NK-92 (cell line): ENCODE data around the gene ILKAP.

Experiments used
- DNase-seq: peaks from one replicate; lab custom pipeline; 2025; ENCODE audit not compliant: unreplicated experiment; lab: John Stamatoyannopoulos, UW

The ILKAP gene

DNA sequence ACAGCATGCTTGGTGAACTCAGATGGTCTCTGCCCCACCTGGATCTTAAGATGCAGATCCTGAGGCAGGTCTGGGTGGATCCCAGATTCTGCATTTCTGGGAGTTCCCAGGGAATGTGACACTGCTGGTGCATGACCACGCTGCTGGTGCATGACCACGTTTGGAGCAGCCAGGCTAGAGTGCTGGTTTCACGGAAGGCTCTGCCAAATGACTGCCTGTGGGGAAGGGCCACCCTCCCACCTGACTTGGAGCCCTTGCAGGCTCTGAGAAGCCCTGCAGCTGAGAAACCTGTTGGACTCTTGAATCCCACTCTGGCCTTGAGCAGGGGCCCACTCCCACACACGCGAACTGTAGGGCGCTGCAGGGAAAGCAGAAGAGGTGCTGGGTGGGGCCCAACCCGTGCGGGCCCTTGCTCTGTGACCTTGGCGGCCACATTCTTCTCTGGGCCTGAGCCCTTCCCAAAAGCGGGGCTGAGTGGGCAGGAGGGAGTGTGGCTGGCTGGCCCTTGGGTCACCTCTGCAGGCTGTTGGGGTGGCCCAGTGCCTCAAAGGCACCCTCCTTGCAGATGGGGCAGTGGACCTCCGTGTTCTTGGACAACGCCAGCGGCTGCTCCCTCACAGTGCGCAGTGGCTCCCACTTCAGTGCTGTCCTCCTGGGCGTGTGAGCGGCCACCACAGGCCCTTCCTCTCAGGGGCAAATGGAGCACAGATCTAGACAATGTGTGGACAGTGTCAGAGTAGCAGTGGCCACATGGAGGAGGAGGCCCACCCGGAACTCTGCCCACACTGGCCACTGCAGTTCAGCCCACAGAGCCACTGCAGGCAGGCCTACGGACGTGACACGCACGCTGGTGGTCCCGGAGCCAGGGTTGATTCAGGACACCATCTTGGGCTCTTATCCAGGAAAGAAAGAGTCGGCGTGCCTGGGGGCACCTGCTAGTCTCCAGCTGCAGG, 36.8 kb downstream of the ILKAP start:
- no peak for DNase-seq

GRCh38 chr2:238165288-238165921, 38.1 kb downstream of the ILKAP start:
- DNase-seq, result no peak

GRCh38 chr2:238164906-238165287, 38.6 kb downstream of the ILKAP start:
- DNase-seq, result no peak

DNA sequence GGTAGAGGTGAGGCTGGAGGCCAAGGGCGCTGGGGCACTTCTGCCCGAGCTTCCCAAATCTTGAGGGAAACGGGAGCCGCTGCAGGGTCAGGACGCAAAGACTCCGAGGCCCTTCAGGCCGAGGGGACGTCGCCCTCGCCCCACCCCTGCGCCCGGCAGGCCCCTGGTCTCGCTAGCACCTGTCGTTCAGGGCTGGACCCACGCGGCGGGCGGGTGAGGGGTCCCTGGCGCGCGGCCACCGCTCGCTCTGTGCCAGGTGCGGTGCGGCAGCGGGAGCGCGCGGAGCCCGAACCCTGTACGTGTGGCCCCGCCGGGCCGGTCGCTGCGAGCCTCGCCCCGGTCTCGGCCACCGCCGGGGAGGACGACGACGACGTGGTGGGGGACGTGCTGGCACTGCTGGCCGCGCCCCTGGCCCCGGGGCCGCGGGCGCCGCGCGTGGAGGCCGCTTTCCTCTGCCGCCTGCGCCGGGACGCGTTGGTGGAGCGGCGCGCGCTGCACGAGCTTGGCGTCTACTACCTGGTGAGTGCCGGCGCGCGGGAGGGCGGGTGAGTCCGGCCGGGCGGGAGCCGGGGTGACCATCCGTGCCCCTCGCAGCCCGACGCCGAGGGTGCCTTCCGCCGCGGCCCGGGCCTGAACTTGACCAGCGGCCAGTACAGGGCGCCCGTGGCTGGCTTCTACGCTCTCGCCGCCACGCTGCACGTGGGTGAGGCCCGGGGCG, 39.9 kb downstream of the ILKAP start:
- DNase-seq, result no peak

DNA sequence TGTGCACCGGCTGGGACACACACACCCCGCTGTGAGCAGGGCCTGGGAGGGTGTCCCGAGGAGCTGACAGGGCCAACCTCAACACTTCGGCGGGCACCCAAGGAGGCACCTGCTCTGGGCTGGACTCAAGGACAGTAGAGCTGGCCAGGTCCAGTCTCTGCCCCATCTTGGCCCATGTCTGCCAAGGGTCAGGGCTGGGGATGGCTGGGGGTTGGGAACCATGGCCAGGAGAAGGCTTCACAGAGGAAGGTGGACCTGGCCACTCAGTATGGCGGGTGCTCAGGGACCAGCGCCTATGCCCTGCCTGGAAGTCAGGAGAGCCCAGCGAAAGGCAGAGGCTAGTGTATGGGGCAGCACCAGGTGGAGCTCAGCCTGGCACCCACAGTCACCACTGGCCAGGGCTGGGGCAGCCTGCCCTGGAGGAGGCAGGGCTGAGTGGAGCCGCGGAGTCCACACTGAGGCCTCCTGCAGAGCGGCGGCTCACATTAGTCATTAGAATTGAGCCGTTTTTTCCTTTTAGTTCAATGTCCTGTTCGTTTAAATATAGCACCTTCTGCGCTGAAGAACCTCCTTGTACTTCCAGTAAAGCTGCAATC, 40.6 kb downstream of the ILKAP start:
- DNase-seq, result no peak

- no peak for DNase-seq
Observed at GRCh38 chr2:238162251-238162845, 41.1 kb downstream of the ILKAP start.

- no peak for DNase-seq
Observed at GRCh38 chr2:238161291-238162051, 42.0 kb downstream of the ILKAP start.

- no peak for DNase-seq
Observed at GRCh38 chr2:238160206-238161129, 43.0 kb downstream of the ILKAP start.

GRCh38 chr2:238159661-238160205, 43.8 kb downstream of the ILKAP start:
- no peak for DNase-seq

DNA sequence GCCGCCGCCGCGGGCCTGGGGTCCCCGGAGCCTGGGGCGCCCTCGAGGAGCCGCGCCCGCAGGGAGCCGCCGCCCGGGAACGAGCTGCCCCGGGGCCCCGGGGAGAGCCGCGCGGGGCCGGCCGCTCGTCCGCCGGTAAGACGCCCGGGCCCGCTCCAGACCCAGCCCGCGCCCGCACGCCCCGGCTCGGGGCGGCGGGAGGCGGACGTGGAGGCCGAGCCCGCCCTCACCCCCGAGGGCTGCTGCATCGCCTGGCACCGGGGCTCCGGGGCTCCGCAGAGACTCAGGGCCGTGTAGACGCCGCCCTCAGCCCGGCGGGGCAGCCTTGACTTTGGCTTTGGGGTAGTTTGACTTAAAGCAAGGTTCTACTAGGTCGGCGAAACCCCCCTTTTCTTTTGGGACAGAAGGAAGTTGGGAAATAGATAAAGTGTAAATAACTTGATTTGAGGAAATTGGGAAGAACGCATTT, 44.4 kb downstream of the ILKAP start:
- no peak for DNase-seq

GRCh38 chr2:238158509-238159070, 44.9 kb downstream of the ILKAP start, which contains the start of gene ERFE:
Gene ERFE (plus strand): TSS chr2:238158970. CDS start chr2:238159008, 38 bp downstream.
- no peak for DNase-seq

DNA sequence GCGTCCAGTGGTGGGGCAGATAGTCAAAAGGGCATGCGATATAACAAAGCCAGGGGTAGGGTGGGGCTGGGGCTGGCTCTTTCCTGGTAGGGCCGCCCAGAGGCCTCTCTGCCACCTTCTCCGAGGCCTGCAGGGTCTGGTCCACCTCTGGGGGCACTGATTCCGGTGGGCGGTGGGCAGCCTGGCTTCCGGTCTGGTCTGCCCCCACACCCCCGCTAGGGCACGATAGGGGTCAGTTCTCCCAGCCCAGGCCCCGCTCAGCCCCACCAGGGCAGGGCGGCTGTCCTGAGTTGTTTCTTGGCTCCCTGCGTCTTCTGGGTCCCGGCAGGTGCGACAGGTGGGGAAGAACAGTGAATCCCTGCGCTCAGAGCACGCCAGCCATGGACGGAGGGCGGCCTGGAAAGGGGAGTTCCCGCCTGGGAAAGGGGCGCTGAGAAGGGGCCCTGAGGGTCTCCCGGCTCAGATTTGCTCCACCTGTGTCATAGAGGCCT, 45.4 kb downstream of the ILKAP start:
- DNase-seq, result no peak

DNA sequence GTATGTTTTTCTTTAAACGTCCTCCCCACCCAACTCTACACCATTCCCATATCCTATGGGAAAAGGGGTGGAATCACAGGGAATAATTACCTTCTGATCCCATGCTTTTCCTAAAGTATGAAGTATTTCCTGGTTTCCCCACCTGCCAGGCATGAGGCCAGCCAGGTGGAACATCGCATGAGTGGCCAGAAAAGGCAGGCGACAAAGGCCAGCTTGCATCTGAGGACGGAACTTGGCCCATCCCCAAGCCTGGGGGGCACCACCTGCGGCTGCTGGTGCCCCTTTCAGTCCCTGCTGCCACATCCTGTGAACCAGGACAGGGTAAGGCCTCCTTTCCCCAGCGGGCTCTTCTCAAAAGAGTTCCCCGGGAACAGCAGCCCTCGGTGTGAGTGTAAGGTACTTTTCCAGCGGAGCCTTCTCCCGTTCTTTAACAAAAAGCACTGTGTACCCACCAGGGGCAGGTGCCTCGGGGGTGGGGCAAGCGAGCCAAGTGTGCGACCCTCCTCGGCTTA, 45.9 kb downstream of the ILKAP start:
- DNase-seq, result no peak

DNA sequence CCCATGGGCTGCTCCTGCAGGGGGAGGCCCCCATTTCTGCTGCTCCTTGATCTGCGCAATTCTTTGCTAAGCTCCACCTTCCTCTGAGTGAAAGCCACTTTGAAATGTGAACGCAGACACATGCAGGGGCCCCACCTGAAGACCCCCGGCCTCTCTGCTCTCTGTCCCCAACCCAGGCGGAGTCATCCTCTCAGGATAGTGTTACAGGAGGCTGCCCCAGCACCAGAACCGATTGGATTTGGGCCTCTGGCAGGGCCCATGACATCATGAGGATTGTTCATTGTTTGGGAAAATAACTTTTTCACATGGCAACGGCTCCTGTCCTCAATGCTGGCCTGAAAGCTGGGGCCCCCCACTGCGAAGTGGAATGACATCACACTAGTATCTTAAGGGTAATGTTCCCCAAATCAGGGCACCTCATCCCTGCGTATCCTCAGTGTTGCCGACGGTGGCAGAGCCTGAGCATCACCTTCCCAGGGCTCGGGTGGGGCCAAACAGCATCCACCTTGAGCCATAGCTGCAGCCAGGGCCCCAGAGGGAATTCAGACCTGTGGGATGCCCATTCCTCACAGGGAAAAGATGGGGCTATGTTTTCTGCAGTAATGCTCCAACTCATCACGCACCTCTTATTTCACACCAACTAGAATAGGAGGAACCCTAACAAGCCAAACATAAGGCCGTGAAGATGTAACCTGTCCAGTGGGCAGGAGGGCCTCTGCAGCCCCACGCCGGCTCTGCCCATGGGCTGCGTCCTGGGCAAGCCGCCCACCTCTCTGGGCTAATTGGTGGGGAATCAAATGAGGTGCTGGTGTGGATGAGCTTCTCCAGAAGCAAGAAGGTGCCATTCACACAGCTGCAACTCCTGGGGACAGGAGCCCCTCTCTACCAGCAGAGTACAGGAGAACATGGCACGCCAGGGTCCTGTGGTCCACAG, 47.5 kb downstream of the ILKAP start:
- DNase-seq, result no peak

GRCh38 chr2:238155051-238155760, 48.3 kb downstream of the ILKAP start:
- DNase-seq, result no peak

- DNase-seq, result no peak
Observed at GRCh38 chr2:238154570-238154969, 48.9 kb downstream of the ILKAP start.
